HUDEP-2 (cell line): Measurements from ENCODE around the gene GDF7.

Source experiments
- DNase-seq, 76 experiments: peaks; one replicate each; lab custom pipeline; 2025; ENCODE audit not compliant: unreplicated experiment in 76 of 76; lab: John Stamatoyannopoulos, UW

The GDF7 gene

GRCh38 chr2:20728114-20728758 is 61.3 kb downstream of the GDF7 start:
- no peak for DNase-seq
